ENCODE results near the gene NACA2. TPM values are rescaled to one million over a fixed set of nuclear protein-coding genes. Genes with fewer than 3 reads are reported as not detected.

NACA2 gene
- total and polyA plus RNA-seq, 2 of the 8 experiments (the other 6 are each of a cell fraction or from before 2014, with no cell fraction given): not detected

- 82% methylated on average over 1 of the region's 1 CpG; no CpG with 5 or more reads in 1 of the 2 experiments for WGBS, 2 experiments (ENCODE audit: extremely low coverage in 1 of 2, insufficient coverage in 1 of 2, insufficient read length in 1 of 2, insufficient replicate concordance in 2 of 2, low coverage in 1 of 2, low lambda C conversion rate in 2 of 2, missing lambda C conversion rate in 1 of 2)
- H4K5ac ChIP-seq (ENCODE audit: insufficient read length, low read depth, low read length): no peak overlapping the region
- no peak for FAIRE-seq
- TF ChIP-seq BCL11A (IDR thresholded peaks at IDR 0.05; ENCODE audit: low read depth in 2 of 2, low read length in 2 of 2) (no peak), ATF3 (IDR thresholded peaks at IDR 0.05; ENCODE audit: insufficient read depth, low read depth, low read length) (no peak), ASH2L (IDR thresholded peaks at IDR 0.05; ENCODE audit: low read length) (no peak), CBX5 (IDR thresholded peaks at IDR 0.05; ENCODE audit: low read depth, low read length) (no peak), HDAC2 (IDR thresholded peaks at IDR 0.05; ENCODE audit: borderline replicate concordance in 1 of 2, low read depth in 2 of 2, low read length in 2 of 2) (no peak), SP2 (IDR thresholded peaks at IDR 0.05; ENCODE audit: low read length) (no peak), RXRA (IDR thresholded peaks at IDR 0.05; ENCODE audit: insufficient read depth, low read depth, low read length) (no peak), NRF1 (IDR thresholded peaks at IDR 0.05; ENCODE audit: low read depth, low read length) (no peak), ATF2 (IDR thresholded peaks at IDR 0.05; ENCODE audit: low read length) (no peak), POLR2A (IDR thresholded peaks at IDR 0.05; ENCODE audit: control extremely low read depth in 1 of 2, low read depth in 2 of 2, low read length in 2 of 2) (no peak), SIN3A (conservative IDR thresholded peaks at IDR 0.05 in 1 of 2, IDR thresholded peaks at IDR 0.05 in 1 of 2; ENCODE audit: low read depth in 1 of 2, low read length in 2 of 2) (no peak), GABPA (IDR thresholded peaks at IDR 0.05; ENCODE audit: borderline replicate concordance, insufficient read depth, low read length) (no peak)
These were observed 50.1 kb downstream of the NACA2 start for GRCh38 chr17:61540874-61541273.

More at GRCh38 chr17:61540874-61541273, 50.1 kb downstream of the NACA2 start:
- Histone ChIP-seq H4K20me1 (replicated peaks in 1 of 2; ENCODE audit: control insufficient read depth in 1 of 2, insufficient read depth in 2 of 2, low read length in 2 of 2) (no peaks in the 10 kb centered on the region), H3K18ac (ENCODE audit: extremely low read depth, low read length) (no peak overlapping the region), H3K23ac (ENCODE audit: insufficient read length) (no peak overlapping the region), H3K79me2 (ENCODE audit: control insufficient read depth in 1 of 2, insufficient read depth in 2 of 2, low read length in 2 of 2) (no peaks in the 10 kb centered on the region), H3K4ac (replicated peaks; ENCODE audit: insufficient read length, low read depth, low read length) (no peak overlapping the region), H3K14ac (ENCODE audit: insufficient read length) (no peak overlapping the region), H3K56ac (replicated peaks; ENCODE audit: insufficient read length, low read depth, low read length) (no peak overlapping the region), H3K27ac (ENCODE audit: low read depth, low read length) (no peak overlapping the region), H4K8ac (ENCODE audit: extremely low read depth, insufficient read depth, low read length) (no peak overlapping the region), H2BK5ac (ENCODE audit: low read depth, low read length) (no peak overlapping the region), H3K9me3 (ENCODE audit: insufficient read depth in 2 of 2, low read depth in 1 of 2, low read length in 1 of 2) (no peaks in the 10 kb centered on the region), H2AK5ac (ENCODE audit: low read depth, low read length) (no peak overlapping the region), H2BK20ac (ENCODE audit: low read length) (no peak overlapping the region), H3K27me3 (replicated peaks in 1 of 4; ENCODE audit: control insufficient read depth in 3 of 4, extremely low read depth in 1 of 4, insufficient read depth in 3 of 4, low read length in 3 of 4) (no peaks in the 10 kb centered on the region), H3K4me1 (replicated peaks in 1 of 4; ENCODE audit: control insufficient read depth in 3 of 4, insufficient read depth in 4 of 4, low read length in 3 of 4) (no peaks in the 10 kb centered on the region), H4K91ac (replicated peaks; ENCODE audit: insufficient read length, low read length) (no peak overlapping the region), H3K4me2 (ENCODE audit: insufficient read depth in 1 of 2, low read depth in 2 of 2, low read length in 2 of 2) (no peak overlapping the region), H3K9ac (replicated peaks in 1 of 4; ENCODE audit: extremely low read depth in 1 of 4, low read depth in 3 of 4, low read length in 3 of 4) (no peak overlapping the region), H3K4me3 (ENCODE audit: extremely low read depth in 1 of 4, insufficient read depth in 2 of 4, low read depth in 3 of 4, low read length in 4 of 4) (no peak overlapping the region), H2BK15ac (ENCODE audit: low read length) (no peak overlapping the region), H2AFZ (ENCODE audit: low read length) (no peak overlapping the region), H3K79me1 (ENCODE audit: low read depth, low read length) (no peaks in the 10 kb centered on the region), H3K23me2 (ENCODE audit: low read depth, low read length) (no peaks in the 10 kb centered on the region), H3K36me3 (ENCODE audit: control insufficient read depth in 2 of 4, insufficient read depth in 4 of 4, low read length in 3 of 4) (no peaks in the 10 kb centered on the region), H2BK120ac (replicated peaks; ENCODE audit: low read depth, low read length) (no peak overlapping the region), H2BK12ac (ENCODE audit: low read depth, low read length) (no peak overlapping the region)
- no peak for DNase-seq (ENCODE audit: low read depth in 1 of 2, low spot score in 2 of 2)
- ChIA-PET CTCF (ENCODE audit: partially characterized antibody) (interaction anchor here (1.1 to 1.2 kb wide), 2 partner anchors 11 to 117 kb away, joined by 3 to 4 read pairs; no protein-coding TSS in a partner anchor), POLR2A (ENCODE audit: partially characterized antibody) (no interaction called here)
